Astrocyte of the cerebellum (primary cell): ENCODE results near the gene NDUFB8.

Experiments
- DNase-seq: peaks from one replicate; pipeline ENCODE4 v3.0.0-alpha.2; 2011; ENCODE audit warnings: low read depth
- H3K4me3 ChIP-seq: 2 replicates; pipeline ENCODE4 v1.5.1; 2011; ENCODE audit warnings: mild to moderate bottlenecking, low read depth, low read length, moderate library complexity
- CTCF ChIP-seq: IDR thresholded peaks from 2 replicates; pipeline ENCODE4 v1.5.1; 2012; ENCODE audit warnings: low read length, low read depth, moderate library complexity, mild to moderate bottlenecking; ENCODE audit errors: missing control alignments
- in situ Hi-C: cut with HindIII; loops from 2 replicates; pipeline ENCODE4 v1.10.0; 2017; ENCODE audit warnings: low sequenced_read_pairs

NDUFB8 gene

GRCh38 chr10:100505164-100505563 lies 24.5 kb downstream of the NDUFB8 start:
- no peak for TF ChIP-seq CTCF
- in situ Hi-C loops: no loop called here

GRCh38 chr10:100504096-100504495 lies 25.6 kb downstream of the NDUFB8 start:
- in situ Hi-C loops: no loop called here
- DNase-seq: no peak
- TF ChIP-seq CTCF: no peak
- no peak overlapping the region for H3K4me3 ChIP-seq

More at GRCh38 chr10:100505164-100505563, 24.5 kb downstream of the NDUFB8 start:
- no peak overlapping the region for H3K4me3 ChIP-seq
- DNase-seq: no peak

- TF ChIP-seq CTCF: no peak
- DNase-seq: no peak
- no peak overlapping the region for H3K4me3 ChIP-seq
Observed at GRCh38 chr10:100502926-100503494, 26.7 kb downstream of the NDUFB8 start.

GRCh38 chr10:100501423-100501822 lies 28.2 kb downstream of the NDUFB8 start:
- no peak overlapping the region for H3K4me3 ChIP-seq
- TF ChIP-seq CTCF: no peak
- in situ Hi-C loops: no loop called here
- no peak for DNase-seq

More at GRCh38 chr10:100502926-100503494, 26.7 kb downstream of the NDUFB8 start:
- in situ Hi-C loops: no loop called here

- no peak for TF ChIP-seq CTCF
- in situ Hi-C loops: no loop called here
- no peak overlapping the region for H3K4me3 ChIP-seq
- no peak for DNase-seq
Observed at GRCh38 chr10:100498059-100498458, 31.6 kb downstream of the NDUFB8 start.

GRCh38 chr10:100496567-100496966 lies 33.1 kb downstream of the NDUFB8 start:
- DNase-seq: no peak
- no peak overlapping the region for H3K4me3 ChIP-seq
- no peak for TF ChIP-seq CTCF
- in situ Hi-C loops: no loop called here
